Measurements from ENCODE around the gene TBX4.

GRCh38 chr17:61403801-61404662 is 48.2 kb upstream of the TBX4 start:
- TF ChIP-seq CTCF (conservative IDR thresholded peaks at IDR 0.05) (no peak), EZH2 (IDR thresholded peaks at IDR 0.05; ENCODE audit: low read depth) (no peak)

All from PC-9 (cell line).